Spleen (tissue), 11 donors: ENCODE measurements around the gene CHD2. TPM values are rescaled to one million over a fixed set of nuclear protein-coding genes. Genes with fewer than 3 reads are reported as not detected.
"Not testable (repeated sequence)": the region's sequence is repeated elsewhere in the genome, so short reads cannot be mapped to it uniquely, and the experiment has no call there.

ENCODE experiments used
- DNase-seq: peaks from one replicate; pipeline ENCODE4 v3.0.0-alpha.2; 2020
- H3K27ac ChIP-seq, 8 donors: fragments of 200-600 bp; sonication (generic) in 7 of 8; 1 replicate in 4 of 8; 2 replicates in 4 of 8; pipeline versions ENCODE4 v1.5.0 to v1.8.0; 2016 to 2021; ENCODE audit warnings: inconsistent platforms in 4 of 8, mild to moderate bottlenecking in 4 of 8, moderate library complexity in 1 of 8
- H3K27me3 ChIP-seq, 7 donors: fragments of 200-600 bp; sonication (generic) in 6 of 7; replicated peaks in 1 of 7; 1 replicate in 4 of 7; 2 replicates in 3 of 7; pipeline versions ENCODE4 v1.5.0 to v1.8.0; 2016 to 2021; ENCODE audit warnings: inconsistent platforms in 3 of 7, mild to moderate bottlenecking in 1 of 7
- H3K36me3 ChIP-seq, 6 donors: fragments of 200-600 bp; sonication (generic) in 5 of 6; 1 replicate in 4 of 6; 2 replicates in 2 of 6; pipeline versions ENCODE4 v1.5.0 to v1.8.0; 2016 to 2021; ENCODE audit warnings: inconsistent platforms in 2 of 6
- H3K4me1 ChIP-seq, 6 donors: fragments of 200-600 bp; sonication (generic) in 5 of 6; 1 replicate in 3 of 6; 2 replicates in 3 of 6; pipeline versions ENCODE4 v1.5.0 to v1.8.0; 2016 to 2021; ENCODE audit warnings: inconsistent platforms in 3 of 6
- H3K4me3 ChIP-seq, 8 donors: fragments of 200-600 bp; sonication (generic) in 7 of 8; 1 replicate in 4 of 8; 2 replicates in 4 of 8; pipeline versions ENCODE4 v1.5.0 to v1.8.0; 2016 to 2021; ENCODE audit warnings: inconsistent platforms in 4 of 8, mild to moderate bottlenecking in 4 of 8, moderate library complexity in 2 of 8
- H3K9me3 ChIP-seq, 8 donors: fragments of 200-600 bp; sonication (generic) in 7 of 8; 1 replicate in 4 of 8; 2 replicates in 4 of 8; pipeline versions ENCODE4 v1.5.0 to v1.8.0; 2016 to 2021; ENCODE audit warnings: inconsistent platforms in 4 of 8
- POLR2A ChIP-seq, 3 donors: fragments of 450-650 bp; IDR thresholded peaks; one replicate each; pipeline ENCODE4 v1.5.1; 2017; ENCODE audit warnings: antibody characterized with exemption in 3 of 3, mild to moderate bottlenecking in 1 of 3
- POLR2AphosphoS5 ChIP-seq, 3 donors: sonication (generic); formaldehyde crosslinking; IDR thresholded peaks; one replicate each; pipeline ENCODE4 v1.5.1; 2017; ENCODE audit warnings: antibody characterized with exemption in 3 of 3
- WGBS, 5 donors: extraction: QIAGEN DNeasy Blood & Tissue Kit in 3 of 5; methylation state at CpG; one replicate each; pipeline versions ENCODE4 v1.1.5 to v1.1.7; 2013 to 2018; 5-methylcytosine and 5-hydroxymethylcytosine counted together
- intact Hi-C: fragments of 100-400 bp; cut with DNase I; formaldehyde crosslinking; loops from one replicate; pipeline ENCODE4 v1.15.0; 2023; ENCODE audit warnings: low total_unique reads
- polyA plus RNA-seq, 3 donors: library from polyadenylated mRNA; stranded (reverse); fragments of 200-250 nt; gene quantifications; one replicate each; pipeline ENCODE4 v1.2.1, GENCODE V29; 2013
- total RNA-seq, 7 donors: library from RNA; depleted of rRNA in 3 of 7; stranded (reverse); fragments of >200 nt in 3 of 7; fragmentation: NEBNext Ultra II Directional in 4 of 7; extraction: Animal tissue kit (Norgen Biotek cat#: 25700) in 4 of 7; gene quantifications; one replicate each; pipeline versions ENCODE4 v1.1.0 to v1.2.1, GENCODE V29; 2016 to 2021
- TF ChIP-seq, protein P1 (sequence below), 11 experiments: fragments of 200-600 bp in 7 of 11; fragments of 450-650 bp in 4 of 11; sonication (generic) in 4 of 11; IDR thresholded peaks in 8 of 11; conservative IDR thresholded peaks in 3 of 11; 1 replicate in 7 of 11; 2 replicates in 4 of 11; pipeline versions ENCODE4 v1.4.0 to v1.8.0; 2016 to 2021; ENCODE audit warnings: antibody characterized with exemption in 11 of 11, inconsistent platforms in 4 of 11, mild to moderate bottlenecking in 1 of 11
- donor health status: healthy with polysubstance abuse.
- donor health status: DM: no; HTN: no; CAD: no; lungs with moderate emphysema.
- donor health status: DM: no; HTN: no; CAD: no.
- donor health status: Bipolar disorder and iron deficiency.
- donor health status: healthy.
- donor health status: DM: no; HTN: no; CAD: no.
- donor health status: DM: yes; HTN: yes; CAD: no.

The CHD2 gene
- total and polyA plus RNA-seq, 10 donors = 37.3 to 232 (median 170) TPM

DNA sequence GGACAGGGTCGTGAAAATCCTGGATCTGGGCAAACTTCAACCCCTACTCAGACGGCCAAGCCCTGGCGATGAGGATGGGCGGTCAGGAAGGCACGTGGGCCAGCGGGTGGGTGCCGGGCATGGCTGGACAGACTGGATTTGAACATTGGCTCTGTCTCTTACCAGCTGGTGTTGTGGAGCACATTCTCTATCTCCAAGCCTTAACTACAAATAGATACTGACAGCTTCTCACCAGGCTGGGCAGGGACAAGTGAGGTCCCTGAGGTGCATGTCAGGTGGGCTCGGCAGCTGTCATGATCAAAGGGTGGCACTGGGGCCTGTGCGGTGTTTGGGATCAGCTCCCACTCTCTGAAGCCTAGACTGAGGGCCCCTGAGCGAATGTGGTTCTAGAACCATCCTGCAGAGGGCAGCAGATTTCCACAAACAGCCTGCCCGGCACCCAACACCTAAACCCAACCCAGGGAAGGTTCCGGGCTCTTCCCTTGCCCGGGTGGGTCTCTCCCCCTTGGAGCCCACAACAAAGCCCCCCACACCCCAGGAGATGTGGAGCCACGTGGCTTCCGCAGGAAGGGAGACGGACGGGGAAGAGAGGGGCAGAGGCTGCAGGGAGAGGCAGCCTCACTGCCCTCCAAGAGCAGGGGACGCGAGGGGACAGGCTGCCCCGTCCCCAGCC lies 130.4 kb downstream of the CHD2 start:
- Histone ChIP-seq H3K4me3 (no peak overlapping the region), H3K9me3 (no peaks in the 10 kb centered on the region), H3K27me3 (peaks cover 0 to 4% (median 0%) of the 10 kb centered on the region in 7 donors), H3K4me1 (peaks cover 6 to 58% (median 45%) of the 10 kb centered on the region in 6 donors), H3K36me3 (peaks cover 0 to 27% (median 17%) of the 10 kb centered on the region in 6 donors), H3K27ac (peak overlapping the region in 6 of 8 donors; percentile 80 to 95 (median 88))
- intact Hi-C loops = loop anchor here (10.0 kb wide), 1 partner anchor 1094 kb away; no protein-coding TSS in a partner anchor
- DNase-seq = peak; percentile 87
- no peak for TF ChIP-seq POLR2A (IDR thresholded peaks at IDR 0.05)
- TF ChIP-seq, protein P1, sequence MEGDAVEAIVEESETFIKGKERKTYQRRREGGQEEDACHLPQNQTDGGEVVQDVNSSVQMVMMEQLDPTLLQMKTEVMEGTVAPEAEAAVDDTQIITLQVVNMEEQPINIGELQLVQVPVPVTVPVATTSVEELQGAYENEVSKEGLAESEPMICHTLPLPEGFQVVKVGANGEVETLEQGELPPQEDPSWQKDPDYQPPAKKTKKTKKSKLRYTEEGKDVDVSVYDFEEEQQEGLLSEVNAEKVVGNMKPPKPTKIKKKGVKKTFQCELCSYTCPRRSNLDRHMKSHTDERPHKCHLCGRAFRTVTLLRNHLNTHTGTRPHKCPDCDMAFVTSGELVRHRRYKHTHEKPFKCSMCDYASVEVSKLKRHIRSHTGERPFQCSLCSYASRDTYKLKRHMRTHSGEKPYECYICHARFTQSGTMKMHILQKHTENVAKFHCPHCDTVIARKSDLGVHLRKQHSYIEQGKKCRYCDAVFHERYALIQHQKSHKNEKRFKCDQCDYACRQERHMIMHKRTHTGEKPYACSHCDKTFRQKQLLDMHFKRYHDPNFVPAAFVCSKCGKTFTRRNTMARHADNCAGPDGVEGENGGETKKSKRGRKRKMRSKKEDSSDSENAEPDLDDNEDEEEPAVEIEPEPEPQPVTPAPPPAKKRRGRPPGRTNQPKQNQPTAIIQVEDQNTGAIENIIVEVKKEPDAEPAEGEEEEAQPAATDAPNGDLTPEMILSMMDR (IDR thresholded peaks at IDR 0.05 in 8 of 11, conservative IDR thresholded peaks at IDR 0.05 in 3 of 11) = peak; percentile 62 to 95 (median 88)
- TF ChIP-seq POLR2AphosphoS5 (IDR thresholded peaks at IDR 0.05) = peak in 1 of 3 donors; percentile 34
- WGBS, 5 donors = 22 to 44% (median 35%) methylated on average over 16 to 20 of the region's 20 CpGs

DNA sequence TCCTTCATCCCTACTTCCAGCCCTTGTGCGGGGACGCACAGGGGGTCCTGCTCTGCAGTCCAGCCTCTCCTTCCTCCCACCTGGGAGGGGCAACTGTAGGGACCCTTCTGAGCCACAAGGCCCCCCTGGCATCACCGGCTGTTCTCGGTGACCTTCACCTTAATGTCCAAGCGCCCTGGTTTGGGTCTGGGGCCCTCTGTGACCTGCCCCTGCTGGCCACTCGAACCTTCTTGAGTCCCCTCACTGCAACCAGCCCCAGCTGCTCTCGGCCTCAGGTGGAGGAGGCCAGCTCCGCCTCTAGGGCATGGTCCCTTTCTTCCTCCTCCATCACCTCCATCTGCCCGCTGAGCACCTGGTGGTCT lies 131.0 kb downstream of the CHD2 start:
- peak overlapping the region in 1 of 8 donors; percentile 95 for H3K27ac ChIP-seq
- WGBS, 5 donors = 61 to 83% (median 70%) methylated on average over 9 of the region's 9 CpGs
- intact Hi-C loops = loop anchor here (10.0 kb wide), 1 partner anchor 1094 kb away; no protein-coding TSS in a partner anchor
- H3K36me3 ChIP-seq = peaks cover 0 to 22% (median 13%) of the 10 kb centered on the region in 6 donors
- H3K9me3 ChIP-seq = no peaks in the 10 kb centered on the region
- TF ChIP-seq POLR2AphosphoS5 (IDR thresholded peaks at IDR 0.05) = no peak
- TF ChIP-seq POLR2A (IDR thresholded peaks at IDR 0.05) = no peak
- TF ChIP-seq, protein P1 (IDR thresholded peaks at IDR 0.05 in 8 of 11, conservative IDR thresholded peaks at IDR 0.05 in 3 of 11) = no peak
- peaks cover 6 to 58% (median 45%) of the 10 kb centered on the region in 6 donors for H3K4me1 ChIP-seq
- DNase-seq = no peak
- H3K27me3 ChIP-seq = peaks cover 0 to 5% (median 0%) of the 10 kb centered on the region in 7 donors
- no peak overlapping the region for H3K4me3 ChIP-seq

DNA sequence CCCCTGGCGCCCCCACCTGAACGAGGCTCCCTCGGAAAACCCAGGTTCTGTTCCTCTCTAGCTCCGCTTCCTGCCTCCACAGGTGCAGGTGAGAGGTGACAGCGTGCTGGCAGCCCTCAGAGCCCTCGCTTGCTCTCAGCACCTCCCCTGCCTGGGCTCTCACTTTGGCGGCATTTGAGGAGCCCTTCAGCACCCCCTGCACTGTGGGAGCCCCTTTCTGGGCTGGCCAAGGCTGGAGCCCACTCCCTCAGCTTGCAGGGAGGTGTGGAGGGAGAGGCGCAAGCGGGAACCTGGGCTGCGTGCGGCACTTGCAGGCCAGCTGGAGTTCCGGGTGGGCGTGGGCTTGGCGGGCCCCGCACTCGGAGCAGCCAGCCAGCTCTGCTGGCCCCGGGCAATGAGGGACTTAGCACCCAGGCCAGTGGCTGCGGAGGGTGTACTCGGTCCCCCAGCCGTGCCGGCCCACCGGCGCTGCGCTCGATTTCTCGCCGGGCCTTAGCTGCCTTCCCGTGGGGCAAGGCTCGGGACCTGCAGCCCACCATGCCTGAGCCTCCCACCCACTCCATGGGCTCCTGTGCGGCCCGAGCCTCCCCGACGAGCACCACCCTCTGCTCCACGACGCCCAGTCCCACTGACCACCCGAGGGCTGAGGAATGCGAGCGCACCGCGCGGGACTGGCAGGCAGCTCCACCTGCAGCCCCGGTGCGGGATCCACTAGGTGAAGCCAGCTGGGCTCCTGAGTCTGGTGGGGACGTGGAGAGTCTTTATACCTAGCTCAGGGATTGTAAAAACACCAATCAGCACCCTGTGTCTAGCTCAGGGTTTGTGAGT lies 131.6 kb downstream of the CHD2 start:
- not testable (repeated sequence) for H3K4me3 ChIP-seq, H3K27ac ChIP-seq, H3K9me3 ChIP-seq, DNase-seq
- Histone ChIP-seq H3K4me1 (peaks cover 6 to 58% (median 47%) of the 10 kb centered on the region in 6 donors), H3K36me3 (peaks cover 0 to 15% (median 7%) of the 10 kb centered on the region in 6 donors), H3K27me3 (peaks cover 0 to 10% (median 0%) of the 10 kb centered on the region in 7 donors)
- 92 to 95% (median 94%) methylated on average over 24 to 44 of the region's 44 CpGs for WGBS, 5 donors
- intact Hi-C loops = loop anchor here (10.0 kb wide), 1 partner anchor 1093 kb away; no protein-coding TSS in a partner anchor

DNA sequence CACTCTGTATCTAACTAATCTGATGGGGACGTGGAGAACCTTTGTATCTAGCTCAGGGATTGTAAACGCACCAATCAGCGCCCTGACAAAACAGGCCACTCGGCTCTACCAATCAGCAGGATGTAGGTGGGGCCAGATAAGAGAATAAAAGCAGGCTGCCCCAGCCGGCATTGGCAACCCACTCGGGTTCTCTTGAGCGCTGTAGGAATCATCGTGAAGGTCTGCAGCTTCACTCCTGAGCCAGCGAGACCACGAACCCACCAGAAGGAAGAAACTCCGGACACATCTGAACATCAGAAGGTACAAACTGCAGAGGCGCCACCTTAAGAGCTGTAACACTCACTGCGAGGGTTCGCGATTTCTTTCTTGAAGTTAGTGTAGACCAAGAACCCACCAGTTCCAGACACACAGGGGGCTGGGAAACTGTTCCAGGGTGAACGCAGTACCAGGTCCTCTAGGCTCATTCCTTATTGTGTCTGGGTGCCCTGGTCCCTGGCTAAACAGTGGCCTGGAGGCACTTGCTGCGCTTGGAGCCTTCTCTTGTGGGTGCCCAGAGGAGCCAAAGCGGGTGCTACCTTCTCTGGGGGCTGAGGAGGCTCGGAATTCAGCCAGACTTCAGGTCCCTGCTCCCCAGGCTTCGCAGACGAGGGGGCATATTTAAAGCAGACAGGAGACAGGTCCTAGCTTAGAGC lies 132.5 kb downstream of the CHD2 start:
- H3K27ac ChIP-seq, DNase-seq, H3K4me3 ChIP-seq, H3K9me3 ChIP-seq, H3K36me3 ChIP-seq: not testable (repeated sequence)
- Histone ChIP-seq H3K27me3 (peaks cover 0 to 14% (median 0%) of the 10 kb centered on the region in 7 donors), H3K4me1 (peaks cover 6 to 58% (median 40%) of the 10 kb centered on the region in 6 donors)
- WGBS, 5 donors = 82 to 90% (median 87%) methylated on average over 20 to 21 of the region's 21 CpGs
- intact Hi-C loops = loop anchor here (10.0 kb wide), 1 partner anchor 1092 kb away; no protein-coding TSS in a partner anchor
